Measurements from ENCODE around the gene NFKBIB.

DNA sequence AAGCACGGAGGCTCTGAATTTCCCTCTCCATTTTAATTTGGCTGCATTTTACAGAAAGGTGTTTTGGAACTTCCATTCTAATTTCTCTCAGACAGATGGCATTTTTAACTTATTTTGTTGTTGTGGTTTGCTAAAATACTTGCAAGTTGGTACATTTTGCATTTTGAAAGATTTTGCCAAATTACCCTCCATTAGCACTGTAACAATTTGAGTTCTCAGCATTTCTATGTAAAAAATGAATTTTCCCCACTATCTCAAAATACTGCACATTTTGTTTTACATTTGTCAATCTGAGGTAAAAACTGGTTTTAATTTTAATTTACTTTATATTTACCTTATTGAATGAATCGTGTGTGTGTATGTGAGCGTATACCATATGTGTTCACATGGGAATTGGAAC is 43.0 kb upstream of the NFKBIB start:
- TF ChIP-seq, protein P1, sequence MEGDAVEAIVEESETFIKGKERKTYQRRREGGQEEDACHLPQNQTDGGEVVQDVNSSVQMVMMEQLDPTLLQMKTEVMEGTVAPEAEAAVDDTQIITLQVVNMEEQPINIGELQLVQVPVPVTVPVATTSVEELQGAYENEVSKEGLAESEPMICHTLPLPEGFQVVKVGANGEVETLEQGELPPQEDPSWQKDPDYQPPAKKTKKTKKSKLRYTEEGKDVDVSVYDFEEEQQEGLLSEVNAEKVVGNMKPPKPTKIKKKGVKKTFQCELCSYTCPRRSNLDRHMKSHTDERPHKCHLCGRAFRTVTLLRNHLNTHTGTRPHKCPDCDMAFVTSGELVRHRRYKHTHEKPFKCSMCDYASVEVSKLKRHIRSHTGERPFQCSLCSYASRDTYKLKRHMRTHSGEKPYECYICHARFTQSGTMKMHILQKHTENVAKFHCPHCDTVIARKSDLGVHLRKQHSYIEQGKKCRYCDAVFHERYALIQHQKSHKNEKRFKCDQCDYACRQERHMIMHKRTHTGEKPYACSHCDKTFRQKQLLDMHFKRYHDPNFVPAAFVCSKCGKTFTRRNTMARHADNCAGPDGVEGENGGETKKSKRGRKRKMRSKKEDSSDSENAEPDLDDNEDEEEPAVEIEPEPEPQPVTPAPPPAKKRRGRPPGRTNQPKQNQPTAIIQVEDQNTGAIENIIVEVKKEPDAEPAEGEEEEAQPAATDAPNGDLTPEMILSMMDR (IDR thresholded peaks at IDR 0.05; ENCODE audit: borderline replicate concordance, extremely low read depth, low read length, poor library complexity, severe bottlenecking): no peak
- TF ChIP-seq EZH2 (IDR thresholded peaks at IDR 0.05; ENCODE audit: borderline replicate concordance, low read depth, low read length, severe bottlenecking): no peak
